NCI-H82 (cell line): ENCODE data around the gene HIPK2.

Source experiments
- DNase-seq: peaks from one replicate; lab custom pipeline; 2025; lab: John Stamatoyannopoulos, UW

Gene HIPK2

GRCh38 chr7:139735912-139736595 is 41.7 kb downstream of the HIPK2 start:
- DNase-seq, result no peak

GRCh38 chr7:139735466-139735865 is 42.3 kb downstream of the HIPK2 start:
- DNase-seq, result no peak

GRCh38 chr7:139734395-139734794 is 43.4 kb downstream of the HIPK2 start:
- DNase-seq, result no peak

- DNase-seq, result no peak
Measured at GRCh38 chr7:139733751-139734150, 44.0 kb downstream of the HIPK2 start.

GRCh38 chr7:139732471-139733167 is 45.2 kb downstream of the HIPK2 start:
- no peak for DNase-seq

GRCh38 chr7:139731802-139732470 is 45.9 kb downstream of the HIPK2 start:
- no peak for DNase-seq

- no peak for DNase-seq
Measured at GRCh38 chr7:139730746-139731612, 46.8 kb downstream of the HIPK2 start.

- DNase-seq, result no peak
Measured at GRCh38 chr7:139728203-139728602, 49.6 kb downstream of the HIPK2 start.

GRCh38 chr7:139727151-139727705 is 50.6 kb downstream of the HIPK2 start:
- peak; percentile 80 for DNase-seq

GRCh38 chr7:139726485-139726869 is 51.3 kb downstream of the HIPK2 start:
- DNase-seq, result peak; percentile 30

GRCh38 chr7:139725858-139726484 is 51.8 kb downstream of the HIPK2 start:
- DNase-seq, result no peak

- DNase-seq, result peak; percentile 59
Measured at GRCh38 chr7:139725077-139725476, 52.7 kb downstream of the HIPK2 start.

- DNase-seq, result peak; percentile 7
Measured at GRCh38 chr7:139722604-139723003, 55.2 kb downstream of the HIPK2 start.

GRCh38 chr7:139721821-139722220 is 56.0 kb downstream of the HIPK2 start:
- no peak for DNase-seq

GRCh38 chr7:139721417-139721816 is 56.4 kb downstream of the HIPK2 start:
- DNase-seq, result no peak

- DNase-seq, result no peak
Measured at GRCh38 chr7:139720705-139721231, 57.0 kb downstream of the HIPK2 start.

- DNase-seq, result no peak
Measured at GRCh38 chr7:139720186-139720585, 57.6 kb downstream of the HIPK2 start.

- DNase-seq, result no peak
Measured at GRCh38 chr7:139718859-139719258, 58.9 kb downstream of the HIPK2 start.

- no peak for DNase-seq
Measured at GRCh38 chr7:139718141-139718540, 59.7 kb downstream of the HIPK2 start.

- DNase-seq, result no peak
Measured at GRCh38 chr7:139716156-139716942, 61.4 kb downstream of the HIPK2 start.
